ENCODE results near the gene IWS1.
A peak's percentile ranks its signal among the peaks of the same experiment; 100 is the strongest.
"Not testable (repeated sequence)": the region's sequence is repeated elsewhere in the genome, so short reads cannot be mapped to it uniquely, and the experiment has no call there.

Gene IWS1

DNA sequence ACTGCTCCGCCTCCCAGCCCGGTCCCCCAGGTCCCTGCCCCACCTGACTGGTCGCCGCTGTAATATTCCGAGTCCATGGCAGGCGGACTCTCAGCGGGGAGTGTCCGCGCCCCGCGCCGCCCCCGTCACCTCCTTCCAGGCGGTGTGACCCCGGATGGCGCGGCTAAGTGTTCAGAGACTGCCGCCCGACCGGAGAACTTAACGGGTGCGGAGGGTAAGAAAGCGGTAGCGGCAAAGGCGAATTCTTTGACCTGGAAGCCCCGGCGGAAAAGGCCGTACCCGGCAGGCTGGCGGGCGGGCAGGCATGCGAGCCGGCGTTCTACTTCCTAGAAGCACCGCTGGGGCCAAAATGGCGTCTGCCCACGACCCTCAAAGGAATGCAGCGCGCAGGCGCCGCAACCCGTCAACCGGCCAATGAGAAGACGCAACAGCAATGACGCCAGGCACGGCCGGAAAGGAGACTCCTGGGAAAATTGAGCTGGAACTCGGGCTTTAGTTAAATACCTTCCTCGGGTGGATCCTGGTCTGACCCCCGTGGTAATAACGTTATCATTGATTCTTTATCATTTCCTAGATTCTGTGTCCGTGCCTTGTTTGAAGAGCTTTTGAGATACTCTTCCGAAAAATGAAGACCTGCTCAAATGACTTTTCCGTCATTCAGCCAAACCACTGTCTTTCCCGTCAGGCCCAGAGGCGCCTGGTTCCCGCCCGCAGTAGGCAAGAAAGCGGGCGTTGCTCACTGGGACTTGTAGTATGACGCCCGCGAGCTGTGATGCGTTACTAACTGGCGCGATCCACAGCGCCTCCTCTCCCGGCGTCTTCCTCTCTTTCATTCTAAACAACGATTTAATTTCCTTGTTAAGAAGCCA lies at the start of gene IWS1:
Gene IWS1, minus strand, starts transcription at position 358 of the 869 bp plus-strand sequence. Its CDS starts 281 bp downstream, at position 77.
- peak; percentile 94 for DNase-seq (ENCODE audit: low read depth)

DNA sequence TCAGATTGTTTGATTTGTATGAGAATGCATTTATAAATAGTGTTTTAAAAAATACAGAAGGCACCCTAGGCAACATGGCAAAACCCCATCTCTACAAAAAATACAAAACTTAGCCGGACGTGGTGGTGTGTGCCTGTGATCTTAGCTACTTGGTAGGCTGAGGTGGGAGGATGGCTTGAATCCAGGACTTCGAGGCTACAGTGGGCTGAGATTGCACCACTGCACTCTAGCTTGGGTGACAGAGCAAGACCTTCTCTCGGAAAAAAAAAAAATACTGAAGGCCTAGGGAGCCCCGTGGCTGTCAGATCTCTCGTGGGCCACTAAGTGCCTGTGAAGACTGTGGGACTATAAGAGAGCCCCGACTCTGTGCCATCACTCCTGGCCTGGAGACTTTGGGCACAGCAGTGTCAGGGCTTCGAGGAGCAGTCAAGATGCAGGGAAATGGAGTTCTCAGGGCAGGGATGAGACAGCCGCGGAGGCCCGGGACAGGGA lies 49.7 kb upstream of the IWS1 start:
- no peak for DNase-seq (ENCODE audit: low read depth)

- no peak for DNase-seq (ENCODE audit: low read depth)
Observed at GRCh38 chr2:127575185-127575765, 49.0 kb upstream of the IWS1 start.

- DNase-seq (ENCODE audit: low read depth), result no peak
Observed at GRCh38 chr2:127574656-127575055, 48.4 kb upstream of the IWS1 start.

- no peak for DNase-seq (ENCODE audit: low read depth)
Observed at GRCh38 chr2:127573771-127574170, 47.5 kb upstream of the IWS1 start.

DNA sequence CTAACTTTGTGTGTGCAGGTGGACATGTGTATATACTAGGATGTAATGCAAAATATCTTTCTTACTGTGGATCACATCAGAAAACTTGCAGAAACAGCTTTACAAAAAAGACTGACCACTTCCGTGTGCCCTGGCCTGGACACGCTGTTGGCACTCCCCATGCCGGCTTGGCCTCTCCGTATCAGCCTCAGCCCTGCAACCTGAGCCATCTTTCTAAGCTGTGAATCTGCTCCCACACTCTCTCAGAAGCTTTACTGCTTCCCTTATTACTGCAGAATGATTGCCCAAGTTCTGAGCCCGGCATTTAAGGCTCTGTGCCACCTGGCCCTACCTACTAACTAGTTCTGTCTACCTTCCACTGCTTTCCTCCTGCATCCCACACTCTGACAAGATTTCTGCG lies 47.0 kb upstream of the IWS1 start:
- no peak for DNase-seq (ENCODE audit: low read depth)

DNA sequence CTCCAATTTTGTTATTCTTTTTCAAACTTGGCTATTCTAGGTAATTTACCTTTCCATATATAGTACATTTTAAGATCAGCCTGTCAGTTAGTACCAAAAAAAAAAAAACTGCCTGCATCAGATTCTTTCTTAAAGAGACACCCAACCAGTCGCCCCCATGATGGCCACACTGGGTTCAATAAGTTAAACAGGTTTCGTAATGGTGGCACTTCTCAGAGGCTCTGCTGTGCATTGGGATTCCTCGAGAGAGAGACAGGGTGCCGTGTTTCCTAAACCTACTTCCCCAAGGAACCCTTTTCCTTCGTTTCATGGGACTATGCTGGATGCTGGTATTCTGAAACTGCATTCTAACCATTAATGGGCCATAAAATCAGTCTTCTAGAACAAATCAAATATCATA lies 46.6 kb upstream of the IWS1 start:
- DNase-seq (ENCODE audit: low read depth), result no peak

DNA sequence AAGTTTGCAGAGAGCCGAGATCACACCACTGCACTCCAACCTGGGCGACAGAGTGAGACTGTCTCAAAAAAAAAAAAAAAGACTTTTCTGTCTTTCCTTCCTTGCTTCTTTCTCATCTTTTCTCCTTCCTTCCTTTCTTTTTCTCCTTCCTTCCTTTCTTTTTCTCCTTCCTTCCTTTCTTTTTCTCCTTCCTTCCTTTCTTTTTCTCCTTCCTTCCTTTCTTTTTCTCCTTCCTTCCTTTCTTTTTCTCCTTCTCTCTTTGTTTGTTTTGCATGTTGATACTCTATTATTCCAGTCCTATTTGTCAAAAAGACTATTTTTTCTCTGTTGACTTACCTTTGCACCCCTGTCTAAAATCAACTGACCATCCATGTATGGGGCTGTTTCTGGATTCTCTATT lies 46.1 kb upstream of the IWS1 start:
- not testable (repeated sequence) for DNase-seq (ENCODE audit: low read depth)

GRCh38 chr2:127570282-127571250 lies 44.3 kb upstream of the IWS1 start:
- no peak for DNase-seq (ENCODE audit: low read depth)

GRCh38 chr2:127569666-127570065 lies 43.4 kb upstream of the IWS1 start:
- no peak for DNase-seq (ENCODE audit: low read depth)

DNA sequence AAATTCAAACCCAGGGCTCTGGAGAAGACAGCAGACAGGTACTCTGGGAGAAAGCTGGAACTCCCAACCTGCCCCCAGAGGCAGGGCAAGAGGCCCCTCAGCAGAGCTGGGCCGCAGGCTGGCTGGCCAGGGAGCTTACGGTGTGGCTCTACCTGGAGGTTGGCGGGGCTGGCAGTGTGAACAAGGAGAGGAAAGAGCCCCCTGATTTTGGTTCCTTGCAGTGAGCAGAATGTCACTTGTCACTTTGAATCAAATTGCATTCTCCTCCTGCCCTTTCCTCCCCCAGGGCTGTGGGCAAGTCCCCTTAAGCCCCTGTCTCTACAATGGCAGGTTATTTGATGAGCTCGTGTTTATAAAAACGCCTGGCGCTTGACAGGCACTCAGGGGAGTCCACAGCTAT lies 41.8 kb upstream of the IWS1 start:
- DNase-seq (ENCODE audit: low read depth), result no peak

DNA sequence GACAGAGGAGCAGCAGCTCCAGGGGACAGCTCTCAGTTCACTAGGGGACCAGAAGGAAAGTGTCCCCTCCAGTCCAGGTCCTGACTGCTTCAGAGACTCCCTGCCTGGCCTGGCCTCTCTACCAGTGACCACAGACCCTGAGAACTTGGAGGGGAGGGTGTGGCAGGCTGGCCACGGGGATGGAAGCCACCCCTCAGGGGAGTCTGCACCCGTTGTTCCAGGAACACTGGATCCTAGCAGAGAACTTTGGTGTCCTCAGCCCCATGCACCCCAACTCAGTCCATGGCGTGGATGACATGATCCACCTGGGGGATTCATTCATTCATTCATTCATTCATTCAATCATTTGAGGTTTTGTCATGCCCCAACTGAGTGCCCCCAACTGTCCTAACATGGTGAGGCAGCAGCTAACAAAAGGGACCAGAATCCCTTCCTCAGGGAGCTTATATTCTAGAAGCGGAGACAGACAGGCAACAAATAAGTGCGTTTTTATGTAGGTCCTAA lies 41.1 kb upstream of the IWS1 start:
- DNase-seq (ENCODE audit: low read depth), result no peak

GRCh38 chr2:127566576-127566975 lies 40.3 kb upstream of the IWS1 start:
- DNase-seq (ENCODE audit: low read depth), result no peak

- no peak for DNase-seq (ENCODE audit: low read depth)
Observed at GRCh38 chr2:127566139-127566417, 39.8 kb upstream of the IWS1 start.

DNA sequence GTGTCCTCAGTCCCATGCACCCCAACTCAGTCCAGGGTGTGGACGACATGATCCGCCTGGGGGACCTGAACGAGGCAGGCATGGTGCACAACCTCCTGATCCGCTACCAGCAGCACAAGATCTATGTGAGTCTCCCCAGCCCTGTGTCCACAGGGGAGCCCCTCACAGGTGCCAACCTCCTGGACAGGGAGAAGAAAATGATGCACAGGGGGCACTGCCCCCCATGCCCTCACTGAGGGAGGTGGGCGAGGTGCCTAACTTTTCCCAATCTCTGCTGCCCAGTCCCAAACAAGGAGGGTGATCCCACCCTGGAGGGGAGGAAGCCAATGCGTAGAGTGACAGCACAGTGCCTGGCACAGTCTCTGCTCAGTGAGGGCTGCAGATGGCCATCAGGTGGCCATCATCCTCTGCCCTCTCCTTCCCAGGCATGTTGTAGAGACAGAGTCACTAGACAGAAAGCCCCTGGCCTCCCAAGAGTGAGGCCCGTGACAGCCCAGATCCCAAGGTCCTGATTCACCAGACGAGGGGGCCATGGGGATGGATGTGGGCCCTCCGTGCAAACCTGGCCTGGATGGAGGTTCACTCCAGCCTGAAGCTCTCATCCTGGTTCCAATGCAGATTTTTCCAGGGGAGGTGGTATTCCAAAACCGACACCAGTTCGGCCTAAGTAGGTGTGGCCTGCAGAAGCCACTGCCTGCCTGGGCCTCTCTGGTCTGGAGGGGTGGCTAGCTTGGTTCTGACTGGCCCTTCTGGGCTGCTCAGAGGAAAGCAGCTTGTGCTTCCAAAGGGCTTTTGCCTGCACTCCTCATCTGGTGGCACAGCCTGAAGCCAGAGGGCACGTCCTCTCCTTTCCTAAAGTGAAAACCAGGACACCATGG lies 39.2 kb upstream of the IWS1 start:
- DNase-seq (ENCODE audit: low read depth), result no peak

DNA sequence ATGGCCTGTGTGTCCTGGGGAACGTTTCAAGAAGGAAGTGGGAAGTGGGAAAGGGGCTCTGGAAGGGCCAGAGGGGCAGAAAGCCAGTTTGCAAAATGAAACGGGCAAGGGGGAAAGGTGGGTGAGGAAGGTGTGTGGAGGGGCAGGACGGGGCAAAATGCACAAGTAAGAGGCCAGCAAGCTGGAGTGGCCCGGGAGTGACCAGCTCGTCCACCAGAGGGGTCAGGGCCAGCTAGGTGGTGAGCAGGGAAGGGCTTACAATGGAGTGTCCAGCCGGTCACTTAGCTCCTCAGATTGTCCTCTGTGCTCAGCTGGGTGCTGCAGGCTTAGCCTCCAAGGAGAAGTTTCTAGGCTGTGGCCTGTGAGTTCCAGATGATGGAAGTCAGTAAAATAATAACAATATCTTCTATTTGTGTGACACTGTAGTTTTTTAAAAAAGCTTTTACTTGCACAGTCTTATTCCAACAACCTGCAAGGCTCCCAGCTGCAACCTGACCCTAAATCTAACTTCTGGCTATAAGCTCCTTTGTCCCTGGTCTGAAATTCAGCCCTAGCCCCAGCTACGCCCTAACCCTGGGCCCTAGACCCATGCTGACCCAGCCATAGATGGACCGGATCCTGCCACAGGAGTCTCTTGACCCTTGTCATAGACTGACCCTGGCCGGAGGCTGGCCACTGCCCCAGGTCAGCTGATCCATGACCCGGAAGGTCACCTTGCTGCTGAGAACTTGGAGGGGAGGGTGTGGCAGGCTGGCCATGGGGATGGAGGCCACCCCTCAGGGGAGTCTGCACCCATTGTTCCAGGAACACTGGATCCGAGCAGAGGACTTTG lies 38.4 kb upstream of the IWS1 start:
- no peak for DNase-seq (ENCODE audit: low read depth)

- DNase-seq (ENCODE audit: low read depth), result no peak
Observed at GRCh38 chr2:127563458-127564428, 37.5 kb upstream of the IWS1 start.

DNA sequence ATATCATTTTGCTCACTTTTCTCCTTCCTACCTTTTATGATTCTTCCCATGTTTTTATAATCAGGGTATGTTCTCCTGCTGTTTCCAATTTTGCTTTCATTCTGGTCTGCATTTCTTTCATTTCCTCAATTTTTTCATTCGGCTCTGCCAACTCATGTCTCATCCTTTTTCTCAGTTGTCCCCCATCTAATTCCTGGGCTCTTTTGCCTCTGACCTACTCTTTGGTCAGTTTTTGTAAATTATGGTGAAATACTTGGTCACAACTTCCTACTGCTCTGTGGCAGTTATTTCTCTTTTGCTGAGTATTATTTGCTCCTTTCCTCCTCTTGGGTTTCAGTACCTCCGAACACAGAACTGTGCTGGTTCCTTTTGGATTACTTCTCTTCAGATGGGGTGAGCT lies 36.6 kb upstream of the IWS1 start:
- DNase-seq (ENCODE audit: low read depth), result no peak

GRCh38 chr2:127561371-127561770 lies 35.1 kb upstream of the IWS1 start:
- no peak for DNase-seq (ENCODE audit: low read depth)
